ENCODE results near the gene PSMD13.
"Not testable (repeated sequence)": the region's sequence is repeated elsewhere in the genome, so short reads cannot be mapped to it uniquely, and the experiment has no call there.

GRCh38 chr11:193481-193880 is 43.3 kb upstream of the PSMD13 start:
- not testable (repeated sequence) for TF ChIP-seq POLR2A, CTCF, POLR2AphosphoS5, EP300 (IDR thresholded peaks at IDR 0.05)
